GM12874 (cell line): ENCODE measurements around the gene UBAP1.

Source experiments
- TF ChIP-seq, protein P1 (sequence below): IDR thresholded peaks from 2 replicates; pipeline ENCODE4 v1.5.1; 2011; ENCODE audit warnings: low read depth, mild to moderate bottlenecking, control low read depth, low read length, moderate library complexity; ENCODE audit not compliant: insufficient read depth

UBAP1 gene

DNA sequence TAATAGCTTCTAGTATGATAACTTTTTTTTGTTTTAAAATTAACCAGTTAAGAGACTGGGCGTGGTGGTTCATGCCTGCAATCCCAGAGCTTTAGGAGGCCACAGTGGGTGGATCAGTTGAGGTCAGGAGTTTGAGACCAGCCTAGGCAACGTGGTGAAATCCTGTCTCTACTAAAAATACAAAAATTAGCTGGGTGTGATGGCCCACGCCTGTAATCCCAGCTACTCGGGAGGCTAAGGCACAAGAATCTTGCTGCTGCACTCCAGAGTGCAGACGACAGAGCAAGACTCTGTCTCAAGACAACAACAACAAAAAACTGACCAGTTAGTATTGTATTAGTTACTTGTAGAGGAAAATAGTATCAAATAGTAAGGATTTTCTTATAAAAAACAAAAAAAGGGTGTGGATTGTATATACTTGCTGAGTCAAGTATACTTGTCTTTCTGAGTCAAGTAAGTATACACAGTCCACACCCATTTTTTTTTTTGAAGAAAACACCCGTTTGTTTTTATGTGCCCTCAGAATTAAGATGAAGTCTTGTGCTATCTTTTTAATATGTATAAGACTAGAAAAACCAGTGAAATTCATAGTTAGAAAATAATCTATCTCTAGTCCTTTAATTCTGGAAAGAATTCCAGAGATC, 25.3 kb downstream of the UBAP1 start:
- TF ChIP-seq, protein P1, sequence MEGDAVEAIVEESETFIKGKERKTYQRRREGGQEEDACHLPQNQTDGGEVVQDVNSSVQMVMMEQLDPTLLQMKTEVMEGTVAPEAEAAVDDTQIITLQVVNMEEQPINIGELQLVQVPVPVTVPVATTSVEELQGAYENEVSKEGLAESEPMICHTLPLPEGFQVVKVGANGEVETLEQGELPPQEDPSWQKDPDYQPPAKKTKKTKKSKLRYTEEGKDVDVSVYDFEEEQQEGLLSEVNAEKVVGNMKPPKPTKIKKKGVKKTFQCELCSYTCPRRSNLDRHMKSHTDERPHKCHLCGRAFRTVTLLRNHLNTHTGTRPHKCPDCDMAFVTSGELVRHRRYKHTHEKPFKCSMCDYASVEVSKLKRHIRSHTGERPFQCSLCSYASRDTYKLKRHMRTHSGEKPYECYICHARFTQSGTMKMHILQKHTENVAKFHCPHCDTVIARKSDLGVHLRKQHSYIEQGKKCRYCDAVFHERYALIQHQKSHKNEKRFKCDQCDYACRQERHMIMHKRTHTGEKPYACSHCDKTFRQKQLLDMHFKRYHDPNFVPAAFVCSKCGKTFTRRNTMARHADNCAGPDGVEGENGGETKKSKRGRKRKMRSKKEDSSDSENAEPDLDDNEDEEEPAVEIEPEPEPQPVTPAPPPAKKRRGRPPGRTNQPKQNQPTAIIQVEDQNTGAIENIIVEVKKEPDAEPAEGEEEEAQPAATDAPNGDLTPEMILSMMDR = no peak

DNA sequence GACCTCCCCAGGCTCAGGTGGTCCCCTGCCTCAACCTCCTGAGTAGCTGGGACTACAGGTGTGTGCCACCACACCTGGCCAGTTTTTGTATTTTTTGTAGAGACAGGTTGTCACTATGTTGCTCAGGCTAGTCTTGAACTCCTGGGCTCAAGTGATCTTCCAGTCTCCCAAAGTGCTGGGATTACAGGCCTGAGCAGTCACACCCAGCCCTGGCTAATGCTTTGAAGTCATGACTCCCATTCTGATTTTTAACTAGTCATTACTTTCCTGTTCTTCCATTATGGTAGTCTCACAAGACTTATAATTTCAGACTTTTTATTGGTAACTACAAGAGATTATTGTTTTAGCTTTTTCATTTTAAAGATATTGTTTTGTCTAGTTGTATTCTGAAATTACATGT, 26.3 kb downstream of the UBAP1 start:
- TF ChIP-seq, protein P1 = no peak

DNA sequence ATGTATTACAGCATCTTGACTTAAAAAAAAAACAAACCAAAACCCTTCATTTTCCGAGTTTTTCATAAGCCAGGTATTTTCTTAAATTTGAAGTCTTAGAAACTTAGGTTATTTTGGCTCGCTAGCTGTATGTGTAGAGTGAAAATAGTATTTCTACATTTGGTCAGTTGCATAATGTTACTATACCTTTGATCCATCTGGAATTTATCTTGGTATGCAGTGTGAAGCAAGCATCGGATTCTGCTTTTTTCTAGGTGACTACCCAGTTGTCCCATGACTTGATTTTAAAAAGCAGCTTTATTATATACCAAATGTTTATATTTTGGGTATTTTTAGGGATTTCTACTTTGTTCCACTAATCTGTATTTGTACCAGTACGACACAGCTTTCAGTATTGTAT, 27.7 kb downstream of the UBAP1 start:
- TF ChIP-seq, protein P1 = no peak

DNA sequence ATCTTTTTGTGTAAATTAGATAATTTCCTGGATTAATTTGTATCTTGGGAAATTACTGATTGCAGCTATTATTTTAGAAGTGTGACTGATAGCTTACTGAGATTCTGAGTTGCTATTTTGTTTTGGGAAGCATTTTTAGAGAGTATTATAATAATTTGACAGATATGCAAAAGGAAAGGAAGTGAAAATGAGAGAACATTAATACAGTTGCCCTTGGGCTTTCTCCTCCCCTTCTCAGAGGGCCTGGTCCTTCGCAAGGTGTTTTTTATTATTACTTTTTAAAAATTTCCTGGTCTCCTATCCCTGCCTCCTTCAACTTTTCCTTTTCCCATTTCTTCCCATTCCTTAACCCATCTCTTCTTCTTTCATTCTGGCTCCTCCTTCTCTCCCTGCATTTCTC, 32.6 kb downstream of the UBAP1 start:
- TF ChIP-seq, protein P1 = no peak

DNA sequence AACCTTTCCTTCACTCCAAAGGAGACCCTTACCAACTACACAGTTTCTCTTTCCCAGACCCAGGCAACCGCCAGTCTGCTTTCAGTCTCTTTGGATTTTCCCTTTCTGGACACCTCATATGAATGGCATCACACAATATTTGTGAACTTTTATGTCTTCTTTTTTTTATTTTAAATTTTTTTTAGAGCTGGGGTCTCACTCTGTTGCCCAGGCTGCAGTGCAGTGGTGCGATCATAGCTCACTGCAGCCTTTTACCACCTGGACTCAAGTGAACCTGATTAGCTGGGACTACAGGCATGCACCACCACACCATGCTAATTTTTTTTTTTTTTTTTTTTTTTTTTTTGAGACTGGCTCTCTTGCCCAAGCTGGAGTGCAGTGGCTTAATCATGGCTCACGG, 37.5 kb downstream of the UBAP1 start:
- TF ChIP-seq, protein P1 = no peak

DNA sequence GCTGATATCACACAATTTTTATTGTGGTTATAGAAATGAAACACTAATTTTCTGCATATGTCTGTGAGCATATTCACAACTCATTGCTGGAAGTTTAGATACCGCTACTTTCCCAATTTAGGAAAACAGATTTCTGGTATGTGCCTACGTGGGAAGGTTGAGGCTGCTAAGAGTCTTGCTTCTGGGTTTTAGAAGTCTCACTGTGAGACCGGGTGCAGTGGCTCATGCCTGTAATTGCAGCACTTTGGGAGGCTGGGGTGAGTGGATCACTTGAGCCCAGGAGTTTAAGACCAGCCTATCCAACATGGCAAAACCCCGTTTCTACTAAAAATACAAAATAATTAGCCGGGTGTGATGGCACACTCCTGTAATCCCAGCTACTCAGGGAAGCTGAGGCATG, 39.6 kb downstream of the UBAP1 start:
- TF ChIP-seq, protein P1 = no peak

DNA sequence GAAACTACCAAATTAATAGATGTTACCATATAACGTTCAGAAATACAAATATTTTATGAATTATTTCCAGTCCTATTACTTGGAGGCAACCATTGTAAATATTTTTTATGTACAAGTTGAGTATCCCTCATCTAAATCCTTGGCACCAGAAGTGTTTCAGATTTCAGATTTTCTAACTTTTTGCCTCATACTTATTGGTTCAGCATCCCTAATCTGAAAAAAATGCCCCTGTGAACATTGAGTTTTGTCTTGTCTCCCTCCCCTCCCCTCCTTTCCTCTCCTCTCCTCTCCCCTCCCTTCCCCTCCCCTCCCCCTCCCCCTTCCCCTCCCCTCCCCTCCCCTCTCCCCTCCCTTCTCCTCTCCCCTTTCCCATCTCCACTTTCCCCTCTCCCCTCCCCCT, 40.6 kb downstream of the UBAP1 start:
- TF ChIP-seq, protein P1 = no peak

DNA sequence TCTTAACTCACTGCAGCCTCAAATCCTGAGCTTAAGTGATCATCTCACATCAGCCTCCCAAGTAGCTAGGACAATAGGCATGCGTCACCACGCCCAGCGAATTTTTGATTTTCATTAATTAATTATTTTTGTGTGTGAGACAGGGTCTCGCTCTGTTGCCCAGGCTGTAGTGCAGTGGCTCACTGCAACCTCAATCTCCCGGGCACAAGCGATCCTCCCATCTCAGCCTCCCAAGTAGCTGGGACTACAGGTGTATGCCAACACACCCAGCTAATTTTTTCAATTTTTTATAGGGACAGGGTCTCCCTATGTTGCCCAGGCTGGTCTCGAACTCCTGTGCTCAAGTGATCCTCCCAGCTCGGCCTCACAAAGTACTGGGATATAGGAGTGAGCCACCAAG, 41.4 kb downstream of the UBAP1 start:
- TF ChIP-seq, protein P1 = no peak
